ENCODE results near the gene NR2C2.

- TF ChIP-seq CTCF (IDR thresholded peaks at IDR 0.05) (no peak), POLR2A (IDR thresholded peaks at IDR 0.05) (no peak)
Observed at GRCh38 chr3:15045667-15046066, 98.3 kb downstream of the NR2C2 start.

Data from ovary (tissue), 3 donors.